Kidney capillary endothelial cell (primary cell): Measurements from ENCODE around the gene GH2.
"Not testable (repeated sequence)": the region's sequence is repeated elsewhere in the genome, so short reads cannot be mapped to it uniquely, and the experiment has no call there.

Source experiments
- DNase-seq: peaks from one replicate; pipeline ENCODE4 v3.0.0-alpha.2; 2018; ENCODE audit warnings: low spot score

Gene GH2

GRCh38 chr17:63873577-63873976 lies 8.2 kb downstream of the GH2 start, which contains the start of gene CSH2:
Gene CSH2, minus strand, starts transcription at chr17:63873677. Its CDS starts 63 bp downstream, at chr17:63873614.
- not testable (repeated sequence) for DNase-seq

GRCh38 chr17:63871646-63872365 lies 9.9 kb downstream of the GH2 start:
- DNase-seq, result not testable (repeated sequence)

GRCh38 chr17:63870292-63870665 lies 11.5 kb downstream of the GH2 start:
- not testable (repeated sequence) for DNase-seq

- DNase-seq, result not testable (repeated sequence)
Measured at GRCh38 chr17:63869491-63870291, 12.1 kb downstream of the GH2 start.

- not testable (repeated sequence) for DNase-seq
Measured at GRCh38 chr17:63866625-63867024, 15.1 kb downstream of the GH2 start.

- no peak for DNase-seq
Measured at GRCh38 chr17:63859257-63859656, 22.5 kb downstream of the GH2 start.

GRCh38 chr17:63856425-63856824 lies 25.3 kb downstream of the GH2 start:
- DNase-seq, result not testable (repeated sequence)

- no peak for DNase-seq
Measured at GRCh38 chr17:63855185-63855584, 26.6 kb downstream of the GH2 start.

GRCh38 chr17:63854709-63855108 lies 27.0 kb downstream of the GH2 start:
- no peak for DNase-seq

GRCh38 chr17:63853260-63853659 lies 28.5 kb downstream of the GH2 start:
- no peak for DNase-seq

GRCh38 chr17:63850401-63850800 lies 31.3 kb downstream of the GH2 start:
- no peak for DNase-seq

GRCh38 chr17:63848834-63849689 lies 32.7 kb downstream of the GH2 start:
- DNase-seq, result peak; percentile 84

- no peak for DNase-seq
Measured at GRCh38 chr17:63847525-63848249, 34.1 kb downstream of the GH2 start.

GRCh38 chr17:63845509-63845908 lies 36.2 kb downstream of the GH2 start:
- DNase-seq, result no peak

GRCh38 chr17:63843910-63844677 lies 37.6 kb downstream of the GH2 start:
- no peak for DNase-seq

- DNase-seq, result not testable (repeated sequence)
Measured at GRCh38 chr17:63843387-63843888, 38.3 kb downstream of the GH2 start.

GRCh38 chr17:63842540-63843386 lies 39.0 kb downstream of the GH2 start, which contains the start of gene SMARCD2:
Gene SMARCD2, minus strand, starts transcription at chr17:63842685. Its CDS starts 11 bp downstream, at chr17:63842674.
- peak; percentile 96 for DNase-seq

- no peak for DNase-seq
Measured at GRCh38 chr17:63842173-63842539, 39.6 kb downstream of the GH2 start.

- peak; percentile 46 for DNase-seq
Measured at GRCh38 chr17:63841350-63842172, 40.2 kb downstream of the GH2 start.
